Stimulated activated CD8-positive, alpha-beta memory T cell treated with anti-CD3 and anti-CD28 coated beads, Interleukin-15, amount 100 ng/mL, for 4 hours (primary cell): ENCODE results near the gene PGP.

Experiments
- DNase-seq, 2 donors: peaks; one replicate each; pipeline ENCODE4 v3.0.0-alpha.2; 2020; ENCODE audit warnings: low read depth in 2 of 2

The PGP gene

DNA sequence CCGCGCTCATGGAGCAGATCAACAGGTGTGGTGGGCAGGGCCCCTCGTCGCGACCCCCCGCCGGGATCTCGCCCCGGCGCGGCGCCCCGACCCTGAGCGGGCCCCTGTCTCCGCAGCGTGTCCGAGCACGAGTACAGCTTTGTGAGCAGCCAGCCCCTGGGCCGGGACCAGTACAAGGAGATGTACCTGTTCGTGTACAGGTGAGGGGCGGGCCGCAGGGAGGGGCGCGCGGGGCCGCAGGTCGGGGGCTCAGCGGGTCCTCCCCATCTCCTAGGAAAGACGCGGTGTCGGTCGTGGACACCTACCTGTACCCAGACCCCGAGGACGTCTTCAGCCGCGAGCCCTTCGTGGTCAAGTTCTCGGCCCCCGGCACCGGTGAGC, 22.5 kb upstream of the PGP start:
- DNase-seq: no peak

DNA sequence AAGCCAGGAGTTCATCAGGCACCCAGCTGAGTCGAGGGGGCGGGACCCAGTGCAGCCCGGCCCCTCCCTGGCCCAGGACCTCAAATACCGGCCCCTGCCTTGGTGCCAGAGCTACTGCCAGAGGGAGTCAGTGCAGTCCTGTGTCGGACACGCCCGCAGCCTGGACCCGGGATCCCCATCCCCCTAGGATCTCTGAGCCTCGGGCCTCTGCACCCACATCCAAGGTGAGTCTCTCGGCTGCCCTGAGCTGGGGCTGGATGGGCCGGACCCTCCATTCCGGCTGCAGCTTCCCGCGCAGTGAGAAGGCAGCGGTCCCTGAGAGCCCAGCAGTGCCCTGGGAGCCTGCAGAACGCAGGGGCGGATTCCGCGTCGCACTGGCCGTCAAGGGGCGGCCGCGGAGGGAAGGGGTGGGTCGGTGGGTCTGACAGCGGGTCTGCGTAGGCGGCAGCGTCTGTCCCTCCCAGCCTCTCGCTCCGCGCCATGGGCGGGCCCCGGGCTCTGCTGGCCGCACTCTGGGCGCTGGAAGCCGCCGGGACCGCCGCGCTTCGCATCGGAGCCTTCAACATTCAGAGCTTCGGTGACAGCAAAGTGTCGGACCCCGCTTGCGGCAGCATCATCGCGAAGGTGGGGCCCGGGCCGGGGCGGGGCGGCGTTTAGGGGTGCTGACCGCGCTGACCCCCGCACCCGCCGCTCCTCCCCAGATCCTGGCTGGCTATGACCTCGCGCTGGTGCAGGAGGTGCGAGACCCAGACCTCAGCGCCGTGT, 21.9 kb upstream of the PGP start, which contains the start of gene DNASE1L2:
TSS of gene DNASE1L2 (plus strand) at position 108 of the 765 bp plus-strand sequence. CDS start at position 481, 373 bp downstream.
- DNase-seq: no peak

DNA sequence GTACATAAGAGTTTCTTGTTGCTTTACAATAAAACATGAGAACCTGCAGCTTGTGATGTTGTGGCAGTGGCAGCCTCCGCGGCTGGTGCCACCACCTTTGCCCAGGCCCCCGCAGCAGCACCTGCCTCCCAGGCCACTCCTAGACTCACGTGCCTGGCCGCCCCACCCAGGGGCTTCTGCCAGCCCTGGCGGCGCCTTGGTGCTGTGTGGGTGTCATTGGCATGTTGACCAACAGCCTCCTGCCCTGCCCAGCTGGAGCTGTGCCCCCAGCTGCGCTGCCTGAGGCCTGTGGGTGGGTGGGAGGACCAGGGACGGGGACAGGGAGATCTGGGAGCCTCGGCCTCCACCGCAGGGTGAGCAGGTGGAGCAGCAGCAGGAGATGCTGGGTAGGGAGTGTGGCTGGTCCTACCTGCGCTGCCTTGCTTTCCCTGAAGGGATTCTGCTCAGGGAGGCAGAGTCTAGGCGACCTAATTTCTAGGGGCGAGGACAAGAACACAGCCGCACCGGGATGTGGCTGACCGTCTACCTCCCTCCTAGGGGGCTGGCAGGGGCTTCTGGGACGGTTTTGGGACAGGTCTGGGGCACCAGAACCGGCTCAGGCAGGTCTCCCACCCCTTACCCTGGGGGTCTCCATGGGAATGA, 21.2 kb upstream of the PGP start:
- no peak for DNase-seq

DNA sequence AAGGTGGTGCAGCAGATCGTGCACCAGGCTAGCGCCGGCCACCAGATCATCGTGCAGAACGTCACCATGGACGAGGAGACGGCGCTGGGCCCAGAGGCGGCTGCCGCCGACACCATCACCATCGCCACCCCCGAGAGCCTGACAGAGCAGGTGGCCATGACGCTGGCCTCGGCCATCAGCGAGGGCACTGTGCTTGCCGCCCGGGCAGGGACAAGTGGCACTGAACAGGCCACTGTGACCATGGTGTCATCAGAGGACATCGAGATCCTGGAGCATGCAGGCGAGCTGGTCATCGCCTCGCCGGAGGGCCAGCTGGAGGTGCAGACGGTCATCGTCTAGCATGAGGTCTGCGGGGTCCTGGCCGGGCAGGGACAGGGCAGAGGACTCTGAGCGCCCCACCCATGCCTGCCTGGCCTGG, 20.6 kb upstream of the PGP start:
- no peak for DNase-seq

DNA sequence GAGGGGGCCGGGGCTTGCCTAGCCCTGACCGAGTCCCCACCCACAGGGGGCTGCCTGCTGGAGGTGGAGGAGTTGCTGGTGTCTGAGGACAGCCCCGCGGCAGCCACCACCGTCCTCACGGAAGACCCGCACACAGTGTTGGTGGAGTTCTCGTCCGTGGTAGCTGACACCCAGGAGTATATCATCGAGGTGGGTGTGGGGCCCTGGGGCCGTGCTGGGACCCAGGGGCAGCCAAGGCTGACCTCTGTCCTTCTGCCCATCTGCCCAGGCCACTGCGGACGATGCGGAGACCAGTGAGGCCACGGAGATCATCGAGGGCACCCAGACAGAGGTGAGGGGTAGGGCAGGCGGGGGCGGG, 20.2 kb upstream of the PGP start:
- DNase-seq: no peak

DNA sequence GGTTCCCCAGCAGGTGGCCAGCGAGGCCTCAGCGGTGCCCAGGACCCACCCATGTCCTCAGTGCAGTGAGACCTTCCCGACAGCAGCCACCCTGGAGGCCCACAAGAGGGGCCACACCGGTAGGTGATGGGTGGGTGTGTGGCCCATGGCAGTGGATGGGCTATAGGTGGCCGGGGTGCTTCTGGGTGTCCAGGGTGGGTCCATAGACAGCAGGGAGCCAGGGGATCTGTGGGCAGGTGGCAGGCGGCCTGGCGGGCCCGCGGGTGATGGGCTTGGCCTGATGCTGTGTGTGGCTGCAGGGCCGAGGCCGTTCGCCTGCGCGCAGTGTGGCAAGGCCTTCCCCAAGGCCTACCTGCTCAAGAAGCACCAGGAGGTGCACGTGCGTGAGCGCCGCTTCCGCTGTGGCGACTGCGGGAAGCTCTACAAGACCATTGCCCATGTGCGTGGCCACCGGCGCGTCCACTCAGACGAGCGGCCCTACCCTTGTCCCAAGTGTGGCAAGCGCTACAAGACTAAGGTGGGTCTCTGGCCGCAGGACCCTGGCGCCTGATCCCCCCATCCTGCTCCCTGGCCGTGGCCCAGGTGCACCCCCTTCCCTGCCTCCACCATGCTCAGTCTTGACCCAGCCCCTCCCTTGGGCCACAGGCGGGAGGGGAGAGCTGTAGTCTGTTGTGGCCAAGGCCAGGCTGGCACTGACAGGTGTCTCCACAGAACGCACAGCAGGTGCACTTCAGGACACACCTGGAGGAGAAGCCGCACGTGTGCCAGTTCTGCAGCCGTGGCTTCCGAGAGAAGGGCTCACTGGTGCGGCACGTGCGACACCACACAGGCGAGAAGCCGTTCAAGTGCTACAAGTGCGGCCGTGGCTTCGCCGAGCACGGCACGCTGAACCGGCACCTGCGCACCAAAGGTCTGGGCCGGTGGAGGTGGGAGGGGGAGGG, 19.5 kb upstream of the PGP start:
- no peak for DNase-seq

DNA sequence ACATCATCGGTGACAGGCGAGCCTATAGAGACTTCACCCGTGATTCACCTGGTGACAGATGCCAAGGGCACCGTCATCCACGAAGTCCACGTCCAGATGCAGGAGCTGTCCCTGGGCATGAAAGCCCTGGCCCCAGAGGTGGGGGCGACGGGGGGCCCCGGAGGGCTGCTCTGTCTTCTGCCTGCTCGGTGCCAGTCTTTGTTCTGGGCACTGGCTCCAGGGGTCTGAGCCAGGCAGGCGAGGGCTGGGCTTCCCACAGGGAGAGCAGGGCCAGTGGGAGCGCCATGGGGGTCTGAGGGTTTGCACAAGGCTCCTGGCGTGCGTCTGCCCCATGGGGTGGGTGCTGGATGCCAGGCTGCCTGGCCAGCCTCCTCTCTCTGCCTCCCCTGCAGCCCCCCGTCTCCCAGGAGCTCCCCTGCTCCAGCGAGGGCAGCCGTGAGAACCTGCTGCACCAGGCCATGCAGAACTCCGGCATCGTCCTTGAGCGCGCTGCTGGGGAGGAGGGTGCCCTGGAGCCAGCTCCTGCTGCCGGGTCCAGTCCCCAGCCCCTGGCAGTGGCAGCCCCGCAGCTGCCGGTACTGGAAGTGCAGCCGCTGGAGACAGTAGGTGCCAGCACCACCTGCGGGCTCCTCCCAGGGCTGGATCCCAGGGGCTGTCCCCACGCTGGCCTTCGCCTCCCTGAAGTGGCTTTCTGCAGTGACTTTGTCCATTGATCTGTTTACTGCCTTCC, 18.6 kb upstream of the PGP start:
- no peak for DNase-seq

DNA sequence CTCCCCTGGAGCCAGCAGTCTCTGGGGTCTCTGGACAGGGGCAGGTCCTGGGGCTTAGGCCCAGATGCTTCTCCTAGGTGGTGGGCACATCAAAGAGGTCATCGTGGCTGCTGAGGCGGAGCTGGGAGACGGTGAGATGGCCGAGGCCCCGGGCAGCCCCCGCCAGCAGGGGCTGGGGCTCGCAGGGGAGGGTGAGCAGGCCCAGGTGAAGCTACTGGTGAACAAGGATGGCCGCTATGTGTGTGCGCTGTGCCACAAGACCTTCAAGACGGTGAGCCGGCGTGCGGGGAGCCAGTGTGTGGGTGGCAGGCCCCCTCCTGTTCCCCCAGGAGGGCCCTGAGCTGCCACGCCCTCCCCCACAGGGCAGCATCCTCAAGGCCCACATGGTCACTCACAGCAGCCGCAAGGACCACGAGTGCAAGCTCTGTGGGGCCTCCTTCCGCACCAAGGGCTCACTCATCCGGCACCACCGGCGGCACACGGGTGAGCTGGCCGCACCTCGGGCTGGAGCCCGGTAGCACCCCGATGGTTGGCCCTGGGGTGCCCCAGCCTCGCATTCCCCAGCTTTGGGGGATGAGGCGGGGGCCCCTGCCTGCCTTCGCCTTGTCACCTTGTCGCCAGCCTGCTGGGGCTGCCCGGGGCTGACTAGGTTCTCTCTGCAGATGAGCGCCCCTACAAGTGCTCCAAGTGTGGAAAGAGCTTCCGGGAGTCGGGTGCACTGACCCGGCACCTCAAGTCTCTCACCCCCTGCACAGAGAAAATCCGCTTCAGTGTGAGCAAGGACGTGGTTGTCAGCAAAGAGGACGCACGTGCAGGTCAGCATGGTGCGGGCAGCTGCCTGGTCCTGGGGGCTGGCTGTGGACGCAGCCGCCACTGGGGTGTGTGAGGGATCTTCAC, 17.7 kb upstream of the PGP start:
- DNase-seq: no peak

DNA sequence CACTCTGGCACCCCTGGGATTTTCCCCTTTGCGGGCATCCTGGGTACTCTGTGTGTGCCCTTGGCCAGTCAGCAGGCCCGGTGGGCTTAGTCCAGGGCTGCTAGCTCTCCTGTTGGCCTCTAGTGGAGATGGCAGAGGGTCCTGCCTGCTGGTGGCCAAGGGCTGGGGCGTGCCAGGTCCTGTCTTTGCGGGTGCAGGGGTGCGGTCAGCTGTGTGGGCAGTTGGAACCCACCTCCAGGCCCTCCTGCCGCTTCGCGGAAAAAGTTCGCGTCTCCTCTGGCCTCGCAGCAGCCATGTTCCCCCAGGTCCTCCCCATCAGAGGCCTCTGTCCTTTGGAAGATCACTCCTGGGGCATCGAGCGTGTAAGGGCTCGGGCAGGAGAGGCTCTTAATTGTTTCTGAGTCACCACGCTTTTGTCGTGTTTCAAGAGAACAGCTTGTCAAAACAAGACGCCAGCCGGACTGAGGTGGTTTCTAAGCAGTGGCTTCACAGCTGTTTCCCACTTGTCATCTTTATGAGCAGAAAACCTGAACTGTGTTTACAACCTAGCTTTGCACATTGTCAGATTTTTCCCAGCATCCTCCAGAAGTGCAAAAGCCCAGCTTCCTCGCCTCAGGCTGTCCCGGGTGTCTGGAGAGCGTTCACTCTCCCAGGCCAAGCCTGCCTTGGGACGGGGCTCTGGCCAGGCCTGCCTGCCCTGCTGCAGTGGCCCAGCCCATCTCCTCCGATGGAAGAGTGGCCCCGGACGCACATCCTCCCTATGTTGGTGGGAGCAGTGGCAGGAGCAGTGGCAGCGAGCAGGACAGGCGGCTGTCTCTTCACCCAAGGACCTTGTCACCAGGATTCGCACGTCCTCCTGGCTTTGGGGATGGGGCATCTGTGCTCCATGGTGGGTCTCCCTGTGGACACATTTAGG, 16.6 kb upstream of the PGP start:
- DNase-seq: no peak

DNA sequence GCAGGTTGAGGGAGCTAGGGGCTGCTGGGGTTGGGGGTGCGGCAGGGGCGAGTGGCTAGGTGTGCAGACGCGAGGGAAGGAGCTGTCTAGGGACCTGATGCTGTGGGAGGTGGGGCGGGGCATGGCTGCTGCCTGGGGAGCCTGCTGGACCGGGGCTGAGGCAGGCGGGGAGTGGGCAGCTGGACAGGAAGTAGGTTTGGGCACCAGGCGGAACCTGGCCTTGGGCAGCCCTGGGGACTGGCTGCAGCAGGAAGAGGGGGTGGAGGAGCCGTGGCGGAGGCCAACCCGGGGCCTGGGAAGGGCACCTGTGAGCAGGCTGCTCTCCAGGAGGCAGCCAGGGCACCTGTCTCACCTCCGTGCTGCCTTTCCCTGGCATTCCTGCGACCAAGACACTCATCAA, 15.7 kb upstream of the PGP start:
- DNase-seq: no peak

DNA sequence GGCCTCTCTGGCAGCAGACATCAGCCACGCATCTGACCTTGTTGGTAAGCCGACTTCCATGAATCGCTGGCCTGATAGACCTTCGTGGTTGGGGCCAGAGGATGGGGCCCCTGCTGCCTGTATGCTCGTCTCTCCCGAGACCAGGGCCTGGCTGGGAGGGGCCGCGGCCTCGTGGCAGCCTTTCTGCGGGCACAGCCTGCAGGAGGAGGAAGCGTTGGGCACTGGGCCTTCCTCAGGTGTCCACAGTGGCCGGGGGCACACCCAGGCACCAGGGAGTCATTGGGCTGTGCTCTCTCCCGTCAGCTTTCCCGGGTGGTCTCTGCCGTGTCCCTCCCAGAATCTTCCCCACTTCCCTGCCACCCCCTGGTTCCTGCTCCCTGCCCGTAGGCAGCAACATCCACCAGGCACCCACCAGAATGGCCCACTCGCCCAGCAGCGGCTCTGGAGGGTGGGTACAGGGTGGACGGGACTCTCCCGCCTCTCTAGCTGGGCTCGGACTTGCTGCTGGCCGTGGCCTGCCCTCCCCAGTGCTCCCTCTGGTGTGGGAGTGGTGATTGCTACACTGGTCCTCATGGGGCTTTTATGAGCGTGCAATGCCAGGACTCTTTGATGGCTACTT, 15.1 kb upstream of the PGP start:
- DNase-seq: no peak

DNA sequence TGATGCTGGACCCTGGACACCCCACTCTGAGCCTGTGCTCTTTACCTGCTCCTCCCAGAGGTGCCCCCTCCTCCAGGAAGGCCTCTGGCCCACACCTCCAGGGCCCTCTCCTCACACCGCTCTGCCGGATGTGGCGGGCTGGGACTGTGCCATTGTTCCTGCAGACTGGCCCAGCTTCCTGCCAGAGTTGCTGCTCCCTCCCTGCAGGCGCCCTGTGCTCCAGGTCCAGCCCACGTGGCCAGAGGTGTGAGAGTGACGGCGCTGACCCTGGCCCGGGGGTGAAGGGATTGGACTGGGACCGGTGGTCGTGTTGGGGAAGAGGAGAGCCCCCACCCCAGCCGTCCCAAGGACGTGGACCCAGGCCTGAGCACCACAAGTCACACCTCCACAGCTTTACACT, 14.5 kb upstream of the PGP start:
- DNase-seq: no peak

DNA sequence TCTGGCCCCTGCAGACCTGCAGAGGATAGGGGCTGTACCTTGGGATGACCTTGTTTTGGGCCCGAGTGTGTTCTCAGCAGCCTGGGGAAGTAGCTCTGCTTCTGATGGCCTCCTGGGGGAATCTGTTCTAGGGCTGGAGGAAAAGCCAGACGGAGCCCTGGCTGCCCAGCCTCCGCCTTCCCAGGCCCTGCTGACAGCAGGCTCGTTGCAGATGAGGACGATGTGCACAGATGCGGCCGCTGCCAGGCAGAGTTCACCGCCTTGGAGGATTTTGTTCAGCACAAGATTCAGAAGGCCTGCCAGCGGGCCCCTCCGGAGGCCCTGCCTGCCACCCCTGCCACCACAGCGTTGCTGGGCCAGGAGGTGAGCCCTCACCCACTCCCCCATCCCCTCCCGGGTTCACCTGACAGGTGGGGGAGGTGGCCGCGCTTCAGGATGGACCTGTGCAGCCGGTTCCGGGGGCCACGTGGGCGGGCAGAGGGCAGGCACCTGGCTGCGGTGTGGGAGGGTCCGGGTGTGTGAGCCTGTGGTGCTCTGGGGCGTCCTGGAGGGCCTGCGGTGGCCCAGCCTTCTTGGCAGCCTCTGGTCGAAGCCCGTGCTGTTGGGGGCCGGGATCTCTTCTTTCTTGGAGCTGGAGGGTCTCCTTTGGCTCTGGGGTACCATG, 13.7 kb upstream of the PGP start:
- DNase-seq: no peak

DNA sequence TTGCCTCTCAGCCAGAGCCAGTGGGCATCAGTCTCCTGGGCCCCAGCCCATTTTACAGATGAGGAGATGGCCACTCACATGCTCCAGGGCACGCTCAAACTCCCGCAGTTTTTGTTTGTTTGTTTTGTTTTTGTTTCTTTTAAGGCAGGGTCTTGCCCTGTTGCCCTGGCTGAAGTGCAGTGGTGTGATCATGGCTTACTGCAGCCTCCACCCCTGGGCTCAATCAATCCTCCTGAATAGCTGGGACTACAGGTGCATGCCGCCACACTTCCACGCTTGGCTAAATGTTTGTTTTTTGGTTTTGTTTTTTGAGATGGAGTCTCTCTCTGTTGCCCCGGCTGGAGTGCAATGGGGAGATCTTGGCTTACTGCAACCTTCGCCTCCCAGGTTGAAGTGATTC, 12.3 kb upstream of the PGP start:
- DNase-seq: no peak

DNA sequence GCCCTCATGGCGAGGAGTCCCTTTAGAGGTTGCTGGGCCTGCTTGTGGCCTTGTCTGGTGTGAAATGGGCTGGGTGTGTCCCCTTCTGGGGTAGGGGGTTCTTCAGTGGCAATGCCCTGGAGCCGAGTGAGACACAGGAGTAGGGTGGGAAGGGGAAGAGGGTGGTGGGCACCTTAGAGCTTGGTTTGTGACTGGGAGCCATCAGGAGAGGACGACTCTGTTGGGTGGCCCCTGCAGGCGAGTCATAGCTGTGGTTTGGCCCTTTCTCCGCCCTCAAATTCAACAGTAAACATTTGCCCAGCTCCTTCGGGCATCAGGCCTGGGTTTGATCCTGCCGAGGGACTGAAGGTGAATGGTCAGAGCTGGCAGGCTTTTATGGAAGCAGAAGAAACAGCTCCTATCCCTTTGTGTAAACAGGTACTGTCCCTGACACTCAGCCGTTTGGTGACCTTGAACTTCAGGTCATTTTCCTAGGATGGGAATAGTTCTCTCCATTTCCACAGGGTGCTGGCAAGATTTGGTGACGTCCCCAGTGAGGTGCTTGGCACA, 11.7 kb upstream of the PGP start:
- no peak for DNase-seq

DNA sequence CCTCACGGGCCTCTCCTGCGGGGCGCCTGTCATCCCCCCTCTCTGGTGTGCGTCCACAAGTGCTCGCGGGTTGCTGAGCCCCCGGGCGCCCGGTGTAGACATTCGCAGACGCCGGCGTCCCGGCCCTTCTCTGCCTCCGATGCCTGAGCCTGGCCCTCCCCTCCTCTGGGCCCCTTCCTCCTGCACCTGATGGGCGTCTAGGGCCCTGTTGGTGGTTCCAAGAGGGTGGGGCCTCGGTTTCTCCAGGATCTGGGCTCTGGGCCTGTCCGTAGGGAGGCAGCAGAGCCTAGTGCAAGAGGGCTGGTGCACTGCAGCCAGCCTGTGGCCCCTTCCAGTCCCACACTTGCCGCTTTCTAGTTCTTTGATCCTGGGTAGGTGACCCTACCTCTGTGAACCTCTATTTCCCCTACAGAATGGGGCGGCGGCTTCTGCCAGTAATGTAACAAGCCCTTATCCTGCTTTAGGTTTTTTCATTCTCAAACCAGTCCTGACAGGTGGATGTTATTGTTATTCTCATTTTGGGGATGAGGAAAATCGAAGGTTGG, 9.4 kb upstream of the PGP start:
- DNase-seq: no peak

DNA sequence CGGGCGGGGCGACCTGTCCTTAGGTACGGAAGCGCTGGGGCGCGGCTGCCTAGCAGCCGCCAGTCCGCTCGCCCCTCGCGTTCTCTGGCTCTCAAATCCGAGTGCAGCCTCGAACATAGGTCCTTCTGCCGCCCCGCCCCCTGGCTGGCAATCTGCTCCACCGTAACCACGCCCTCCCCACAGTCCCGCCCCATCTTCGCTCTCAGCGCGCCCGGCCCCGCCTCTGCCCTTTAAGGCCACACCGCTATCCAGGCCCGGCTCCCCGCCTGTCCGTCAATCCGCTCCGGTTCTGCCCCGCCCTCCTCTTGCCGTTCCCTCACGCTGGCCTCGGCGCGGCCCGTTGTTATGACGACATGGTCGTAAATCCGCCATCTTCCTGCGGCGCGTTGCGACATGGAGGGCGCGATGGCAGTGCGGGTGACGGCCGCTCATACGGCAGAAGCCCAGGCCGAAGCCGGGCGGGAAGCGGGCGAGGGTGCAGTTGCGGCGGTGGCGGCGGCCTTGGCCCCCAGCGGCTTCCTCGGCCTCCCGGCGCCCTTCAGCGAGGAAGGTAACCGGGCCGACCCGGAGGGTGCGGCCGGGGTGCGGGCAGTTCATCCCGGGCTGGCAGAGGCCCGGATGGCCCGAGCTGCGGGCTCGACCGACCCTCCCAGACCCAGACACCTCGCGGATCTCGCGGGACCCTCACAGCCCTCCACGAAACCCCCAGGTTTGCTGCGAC, 8.7 kb upstream of the PGP start, which contains the start of gene E4F1:
TSS of gene E4F1 (plus strand) at position 371 of the 721 bp plus-strand sequence. CDS start at position 394, 23 bp downstream.
- peak; percentile 98 to 99 for DNase-seq
